Stimulated activated CD4-positive, alpha-beta T cell treated with anti-CD3 and anti-CD28 coated beads, Interleukin-1b, Interleukin-23, amount 100 ng/mL, for 1 hour (primary cell): ENCODE data around the gene PGPEP1.
"Not testable (repeated sequence)": the region's sequence is repeated elsewhere in the genome, so short reads cannot be mapped to it uniquely, and the experiment has no call there.

Experiments
- DNase-seq, 2 donors: peaks; one replicate each; pipeline ENCODE4 v3.0.0-alpha.2; 2020; ENCODE audit warnings: low read depth in 2 of 2

Gene PGPEP1

GRCh38 chr19:18390065-18390907 lies 49.9 kb downstream of the PGPEP1 start:
- no peak for DNase-seq

DNA sequence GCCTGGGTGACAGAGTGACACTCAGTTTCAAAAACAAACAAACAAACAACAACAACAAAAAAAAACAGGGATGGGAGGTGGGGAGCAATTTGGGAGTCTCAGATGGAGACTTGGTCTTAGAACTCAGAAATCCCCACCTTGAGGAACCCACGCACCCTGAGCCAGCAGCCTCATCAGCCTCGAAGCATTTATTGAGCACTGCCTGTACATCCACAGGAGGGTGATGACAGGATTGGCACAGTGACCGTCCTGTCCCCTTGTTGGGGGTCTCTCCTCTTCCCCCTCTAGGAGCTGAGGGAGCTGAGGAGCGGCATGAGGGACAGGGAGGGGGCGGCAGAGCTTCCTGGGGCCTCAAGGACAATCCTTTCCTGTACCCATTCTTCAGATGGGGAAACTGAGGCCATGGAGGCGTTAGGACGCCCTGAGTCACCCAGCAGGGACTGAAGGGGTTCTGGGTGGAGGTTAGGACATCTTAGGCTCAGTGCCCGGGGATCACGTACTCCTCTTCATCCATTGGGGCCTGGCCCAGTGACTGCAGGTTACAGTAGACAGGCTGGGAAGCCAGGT lies 51.2 kb downstream of the PGPEP1 start:
- DNase-seq = no peak

DNA sequence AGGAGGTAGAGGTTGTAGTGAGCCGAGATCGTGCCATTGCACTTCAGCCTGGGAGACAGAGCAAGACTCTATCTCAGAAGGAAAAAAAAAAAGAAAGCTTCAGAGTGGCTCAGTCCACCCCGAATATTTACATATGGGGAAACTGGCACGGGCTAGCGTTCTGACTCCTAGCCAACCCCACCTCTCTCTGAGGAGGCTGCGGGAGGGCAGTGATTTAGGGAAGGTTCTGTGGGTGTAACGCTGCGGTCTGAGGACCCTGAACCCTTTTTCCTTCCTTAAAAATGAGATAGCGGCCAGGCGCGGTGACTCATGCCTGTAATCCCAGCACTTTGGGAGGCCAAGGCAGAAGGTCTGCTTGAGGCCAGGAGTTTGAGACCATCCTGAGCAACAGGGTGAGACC lies 52.0 kb downstream of the PGPEP1 start:
- no peak for DNase-seq

DNA sequence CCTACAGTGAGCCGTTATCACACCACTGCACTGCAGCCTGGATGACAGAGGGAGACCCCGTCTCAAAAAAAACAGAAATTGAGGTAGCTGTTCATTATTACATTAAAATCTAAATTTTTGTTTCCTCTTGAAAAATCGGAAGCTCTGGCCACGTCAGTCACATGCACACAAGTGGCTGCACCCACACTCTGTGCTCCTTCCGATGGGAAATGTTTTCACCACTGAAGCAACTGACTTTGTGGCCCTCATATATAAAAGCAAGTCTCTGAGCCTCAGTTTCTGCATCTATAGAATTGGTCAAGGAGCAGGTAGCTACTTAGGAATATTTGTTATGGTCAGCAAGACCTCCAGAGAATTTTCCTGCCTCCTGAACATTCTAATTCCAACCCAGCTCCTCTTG lies 52.5 kb downstream of the PGPEP1 start:
- DNase-seq = no peak

DNA sequence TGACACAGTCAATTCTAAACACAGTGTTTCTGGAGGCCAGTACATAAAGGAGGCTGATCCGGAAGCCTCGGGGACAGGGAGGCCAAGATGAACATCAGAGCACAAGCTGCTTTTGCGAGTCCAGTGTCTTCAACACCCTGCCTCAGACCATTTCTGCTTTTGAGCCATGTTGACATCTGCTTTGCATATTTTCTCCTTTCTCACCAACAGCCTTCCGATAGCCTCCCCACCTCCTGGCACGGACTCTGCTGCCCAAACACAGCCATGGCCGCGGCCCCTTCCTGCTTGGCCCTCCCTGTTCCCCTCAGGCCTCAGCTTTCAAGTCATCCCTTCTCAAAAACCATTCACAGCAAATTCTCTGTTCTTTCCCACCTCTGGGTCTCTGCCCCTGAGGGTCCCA lies 53.4 kb downstream of the PGPEP1 start:
- no peak for DNase-seq

- no peak for DNase-seq
Observed at GRCh38 chr19:18396471-18397241, 56.3 kb downstream of the PGPEP1 start.

GRCh38 chr19:18397242-18398202 lies 57.1 kb downstream of the PGPEP1 start, which contains the start of gene LRRC25:
TSS of gene LRRC25 (minus strand) at chr19:18397622. CDS start at chr19:18396963, 659 bp downstream.
- DNase-seq = no peak

DNA sequence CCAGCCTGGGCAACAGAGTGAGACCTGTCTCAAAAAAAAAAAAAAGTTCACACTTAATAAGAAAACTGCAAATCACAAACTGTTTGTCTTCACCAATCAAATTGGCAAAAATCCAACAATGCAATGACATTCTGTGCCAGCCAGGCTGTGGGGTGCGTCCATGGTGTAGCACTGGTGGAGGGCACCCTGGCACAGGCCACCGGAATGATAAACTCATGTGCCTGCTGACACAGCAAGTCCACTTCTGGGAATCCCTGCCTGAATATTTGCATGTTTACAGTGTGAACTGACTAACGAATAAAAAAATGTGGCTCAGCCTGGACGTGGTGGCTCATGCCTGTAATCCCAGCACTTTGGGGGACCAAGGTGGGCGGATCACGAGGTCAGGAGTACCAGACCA lies 58.6 kb downstream of the PGPEP1 start:
- DNase-seq = no peak

DNA sequence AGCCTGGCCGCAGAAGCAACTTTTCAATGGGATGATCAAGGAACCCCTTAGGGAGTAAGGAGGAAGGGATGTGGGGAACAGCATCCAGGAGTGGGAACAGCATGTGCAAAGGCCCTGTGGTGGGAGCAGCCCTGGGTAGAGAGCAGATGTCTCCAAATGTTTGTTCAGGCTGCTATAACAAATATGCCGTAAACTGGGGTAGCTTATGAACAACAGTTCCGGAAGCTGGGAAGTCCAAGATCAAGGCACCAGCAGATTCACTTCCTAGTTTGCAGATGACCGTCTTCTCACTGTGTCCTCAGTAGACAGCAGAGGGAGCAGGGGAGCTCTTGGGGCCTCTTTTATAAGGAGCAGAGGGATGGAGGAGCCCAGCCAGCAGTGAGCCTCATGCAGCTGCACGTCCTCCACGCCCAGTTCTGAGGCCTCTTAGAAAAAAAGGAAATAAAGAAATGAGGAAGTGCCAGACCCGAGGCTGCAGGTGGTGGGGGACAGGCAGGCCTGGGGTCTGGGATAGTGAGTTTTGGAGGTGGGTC lies 61.2 kb downstream of the PGPEP1 start:
- no peak for DNase-seq

DNA sequence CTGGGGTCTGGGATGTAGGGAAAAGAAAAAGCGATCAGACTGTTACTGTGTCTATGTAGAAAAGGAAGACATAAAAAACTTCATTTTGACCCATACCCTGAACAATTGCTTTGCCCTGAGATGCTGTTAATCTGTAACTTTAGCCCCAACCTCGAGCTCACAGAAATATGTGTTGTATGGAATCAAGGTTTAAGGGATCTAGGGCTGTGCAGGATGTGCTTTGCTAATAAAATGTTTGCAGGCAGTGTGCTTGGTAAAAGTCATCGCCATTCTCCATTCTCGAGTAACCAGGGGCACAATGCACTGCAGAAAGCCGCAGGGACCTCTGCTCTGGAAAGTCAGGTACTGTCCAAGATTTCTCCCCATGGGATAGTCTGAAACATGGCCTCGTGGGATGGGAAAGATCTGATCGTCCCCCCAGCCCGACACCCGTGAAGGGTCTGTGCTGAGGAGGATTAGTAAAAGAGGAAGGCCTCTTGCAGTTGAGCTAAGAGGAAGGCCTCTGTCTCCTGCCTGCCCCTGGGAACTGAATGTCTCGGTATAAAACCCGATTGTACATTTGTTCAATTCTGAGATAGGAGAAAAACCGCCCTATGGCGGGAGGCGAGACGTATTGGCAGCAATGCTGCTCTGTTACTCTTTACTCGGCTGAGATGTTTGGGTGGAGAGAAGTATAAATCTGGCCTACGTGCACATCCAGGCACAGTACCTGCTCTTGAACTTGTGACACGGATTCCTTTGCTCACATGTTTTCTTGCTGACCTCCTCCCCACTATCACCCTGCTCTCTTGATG lies 62.3 kb downstream of the PGPEP1 start:
- DNase-seq = not testable (repeated sequence)

DNA sequence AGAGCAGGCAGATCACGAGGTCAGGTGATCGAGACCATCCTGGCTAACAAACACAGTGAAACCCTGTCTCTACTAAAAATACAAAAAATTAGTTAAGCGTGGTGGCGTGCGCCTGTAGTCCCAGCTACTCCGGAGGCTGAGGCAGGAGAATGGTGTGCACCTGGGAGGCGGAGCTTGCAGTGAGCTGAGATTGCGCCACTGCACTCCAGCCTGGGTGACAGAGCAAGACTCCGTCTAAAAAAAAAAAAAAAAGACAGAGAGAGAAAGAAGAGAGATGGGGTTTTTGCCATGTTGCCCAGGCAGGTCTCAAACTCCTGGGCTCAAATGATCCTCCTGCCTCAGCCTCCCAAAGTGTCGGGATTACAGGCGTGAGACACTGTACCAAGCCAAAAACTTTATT lies 65.4 kb downstream of the PGPEP1 start:
- DNase-seq = not testable (repeated sequence)

DNA sequence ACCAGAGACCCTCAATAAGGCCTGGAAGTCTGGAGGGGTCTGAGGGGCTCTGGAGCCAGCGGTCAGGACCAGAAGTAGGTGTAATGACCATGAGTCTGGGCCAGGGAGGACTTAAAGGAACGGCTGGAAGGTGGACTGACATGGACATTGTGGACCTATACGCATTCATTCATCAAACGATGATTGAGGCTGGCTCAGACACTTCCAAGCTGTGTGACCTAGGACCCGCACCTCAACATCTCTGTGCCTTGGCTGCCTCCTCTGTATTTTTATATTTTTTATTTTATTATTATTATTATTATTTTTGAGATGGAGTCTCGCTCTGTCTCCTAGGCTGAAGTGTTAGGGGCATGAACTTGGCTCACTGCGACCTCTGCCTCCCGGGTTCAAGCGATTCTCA lies 66.4 kb downstream of the PGPEP1 start:
- DNase-seq = no peak

DNA sequence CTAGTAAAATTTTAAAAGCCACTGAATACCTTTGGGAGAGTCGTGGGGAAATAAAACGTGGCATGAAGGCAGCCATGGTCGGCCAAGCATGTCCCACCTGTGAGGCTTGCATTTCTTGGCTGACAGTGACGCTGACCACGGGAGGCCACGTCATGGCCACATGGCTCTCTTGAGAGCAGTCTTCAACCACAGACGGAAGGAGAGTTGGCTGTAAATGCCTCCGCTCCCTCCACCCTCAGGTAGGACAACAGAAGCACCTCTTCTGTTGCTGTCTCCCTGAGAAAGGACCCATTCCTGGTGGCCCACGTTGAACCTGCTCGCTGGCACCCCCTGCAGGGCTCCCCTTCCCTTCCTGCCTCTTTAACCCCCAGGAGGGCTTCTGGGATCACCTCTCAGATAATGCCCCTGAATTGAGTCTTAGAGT lies 67.7 kb downstream of the PGPEP1 start:
- DNase-seq = no peak

DNA sequence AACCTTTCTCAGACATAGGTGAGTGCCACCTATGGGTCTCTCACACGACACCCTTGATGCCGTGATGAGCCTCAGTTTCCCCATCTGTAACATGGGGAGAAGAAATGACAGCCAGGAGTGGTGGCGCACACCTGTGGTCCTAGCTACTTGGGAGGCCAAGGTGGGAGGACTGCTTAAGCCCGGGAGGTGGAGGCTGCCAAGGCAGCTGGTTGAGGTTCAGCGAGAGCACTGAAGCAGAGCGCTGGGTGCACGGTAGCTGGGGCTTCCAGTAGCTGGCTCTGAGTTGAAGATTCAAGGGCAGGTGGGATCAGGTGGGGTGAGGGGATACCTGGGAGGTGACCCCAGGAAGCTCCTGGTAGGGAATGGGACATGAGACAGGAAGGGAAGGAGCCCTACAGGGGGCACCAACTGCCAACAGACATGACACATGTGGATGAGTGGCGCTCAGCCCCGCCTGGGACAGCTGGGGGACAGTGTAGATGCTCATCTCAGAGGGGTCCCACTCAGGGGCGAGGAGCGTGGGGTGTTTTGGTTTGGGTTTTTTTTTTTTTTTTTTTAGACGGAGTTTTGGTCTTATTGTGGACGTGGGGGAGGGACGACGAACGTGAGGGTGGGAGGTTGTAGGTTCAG lies 72.3 kb downstream of the PGPEP1 start:
- DNase-seq = no peak

GRCh38 chr19:18414504-18415177 lies 74.2 kb downstream of the PGPEP1 start:
- no peak for DNase-seq

DNA sequence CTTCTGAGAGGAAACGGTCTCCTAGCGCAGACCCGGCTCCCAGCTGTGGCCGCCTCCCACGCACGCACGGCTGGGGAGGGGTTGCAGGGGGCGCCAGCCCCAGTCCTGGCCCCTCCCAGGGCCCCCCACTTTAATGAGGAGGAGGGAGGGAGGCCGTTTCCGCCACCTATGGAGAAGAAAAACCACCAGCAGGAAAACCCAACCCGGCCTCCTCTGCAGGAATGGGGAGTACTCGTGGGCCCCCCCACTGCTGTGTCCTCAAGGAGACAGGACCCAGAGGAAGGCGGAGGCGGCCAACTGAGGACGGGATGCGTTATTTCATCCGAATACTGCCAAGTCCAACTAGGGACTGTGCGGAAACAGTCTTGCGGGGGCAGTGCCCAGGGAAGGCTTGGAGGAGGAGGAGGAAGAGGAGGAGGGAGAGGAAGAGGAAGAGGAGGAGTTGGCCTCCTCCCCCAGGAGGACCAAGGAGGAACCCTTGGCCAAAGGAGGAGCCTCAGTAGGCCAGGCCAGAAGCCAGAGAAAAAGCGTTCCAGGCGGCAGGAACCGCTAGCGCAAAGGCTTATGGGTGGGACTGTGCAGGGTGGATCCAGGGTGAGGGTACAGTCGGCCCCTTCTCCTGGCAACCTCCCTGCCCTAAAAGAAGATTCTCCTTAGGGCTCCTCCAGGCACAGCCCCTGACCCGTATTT lies 74.9 kb downstream of the PGPEP1 start:
- no peak for DNase-seq

- DNase-seq = no peak
Observed at GRCh38 chr19:18416778-18417249, 76.4 kb downstream of the PGPEP1 start.

GRCh38 chr19:18417250-18418028 lies 77.0 kb downstream of the PGPEP1 start:
- DNase-seq = no peak
